ENCODE data around the gene CENPC.

DNA sequence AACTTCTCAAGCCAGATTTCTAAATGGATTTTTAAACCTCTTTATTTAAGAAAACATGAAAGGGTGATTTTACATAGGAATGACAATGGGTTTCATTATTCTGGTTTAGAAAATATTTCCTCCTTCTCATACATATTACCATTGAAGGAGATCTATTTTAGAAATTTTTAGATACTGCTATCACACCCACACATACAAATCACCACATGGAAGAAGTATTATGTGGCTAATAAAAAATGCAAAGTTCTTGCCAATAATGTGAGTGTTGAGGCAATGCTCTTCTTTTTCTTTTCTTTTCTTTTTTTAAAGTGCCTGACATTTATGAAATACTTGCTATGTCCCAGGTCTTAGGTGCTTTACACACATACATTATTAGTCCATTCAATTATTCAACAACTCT is 20.0 kb upstream of the CENPC start:
- TF ChIP-seq CTCF (IDR thresholded peaks at IDR 0.05) (no peak), POLR2A (IDR thresholded peaks at IDR 0.05) (no peak), EP300 (IDR thresholded peaks at IDR 0.05) (no peak)

Data from tibial nerve (tissue), 4 donors.